Mesendoderm (in vitro differentiated cells): Measurements from ENCODE around the gene GET4.
"Not testable (repeated sequence)": the region's sequence is repeated elsewhere in the genome, so short reads cannot be mapped to it uniquely, and the experiment has no call there.

Experiments used
- DNase-seq: peaks from one replicate; pipeline ENCODE4 v3.0.0; 2013
- H2AK5ac ChIP-seq: 2 replicates; pipeline ENCODE4 v1.6.1; 2013; ENCODE audit warnings: low read length, inconsistent platforms
- H2BK120ac ChIP-seq: 2 replicates; pipeline ENCODE4 v1.6.1; 2013; ENCODE audit warnings: low read depth, mild to moderate bottlenecking, low read length, moderate library complexity, mixed read lengths
- H2BK15ac ChIP-seq: replicated peaks from 2 replicates; pipeline ENCODE4 v1.6.1; 2013; ENCODE audit warnings: low read depth, mild to moderate bottlenecking, moderate library complexity
- H2BK5ac ChIP-seq: 2 replicates; pipeline ENCODE4 v1.6.1; 2013; ENCODE audit warnings: low read length, inconsistent platforms
- H3K18ac ChIP-seq: 2 replicates; pipeline ENCODE4 v1.6.1; 2013; ENCODE audit warnings: mild to moderate bottlenecking, low read length, mixed read lengths
- H3K23ac ChIP-seq: one replicate; pipeline ENCODE4 v1.6.1; 2013; ENCODE audit warnings: low read length
- H3K27ac ChIP-seq: 2 replicates; pipeline ENCODE4 v1.5.1; 2013; ENCODE audit warnings: low read depth, mild to moderate bottlenecking, inconsistent platforms, low read length, moderate library complexity
- H3K27me3 ChIP-seq: 2 replicates; pipeline ENCODE4 v1.6.1; 2013; ENCODE audit warnings: low read length, control low read depth, mild to moderate bottlenecking, inconsistent platforms; ENCODE audit not compliant: insufficient read depth, poor library complexity
- H3K36me3 ChIP-seq: 2 replicates; pipeline ENCODE4 v1.6.1; 2013; ENCODE audit warnings: low read length, inconsistent platforms; ENCODE audit not compliant: control insufficient read depth, insufficient read depth
- H3K4ac ChIP-seq: one replicate; pipeline ENCODE4 v1.6.1; 2013; ENCODE audit warnings: low read depth, mild to moderate bottlenecking, low read length, moderate library complexity
- H3K4me1 ChIP-seq: 2 replicates; pipeline ENCODE4 v1.6.1; 2013; ENCODE audit warnings: low read depth, low read length, inconsistent platforms; ENCODE audit not compliant: control insufficient read depth
- H3K4me2 ChIP-seq: 2 replicates; pipeline ENCODE4 v1.6.1; 2013; ENCODE audit warnings: low read length
- H3K4me3 ChIP-seq: 2 replicates; pipeline ENCODE4 v1.5.1; 2013; ENCODE audit warnings: mild to moderate bottlenecking, low read length
- H3K56ac ChIP-seq: one replicate; pipeline ENCODE4 v1.6.1; 2013; ENCODE audit warnings: low read length
- H3K79me1 ChIP-seq: 2 replicates; pipeline ENCODE4 v1.6.1; 2013; ENCODE audit warnings: low read length, inconsistent platforms
- H3K79me2 ChIP-seq: 2 replicates; pipeline ENCODE4 v1.6.1; 2013; ENCODE audit warnings: mild to moderate bottlenecking, low read length; ENCODE audit not compliant: control insufficient read depth, insufficient read depth
- H3K9ac ChIP-seq: 2 replicates; pipeline ENCODE4 v1.6.1; 2013; ENCODE audit warnings: low read length, inconsistent platforms
- H4K5ac ChIP-seq: one replicate; pipeline ENCODE4 v1.6.1; 2013; ENCODE audit warnings: low read length
- H4K8ac ChIP-seq: one replicate; pipeline ENCODE4 v1.6.1; 2013; ENCODE audit warnings: low read depth, mild to moderate bottlenecking, control low read depth, low read length, moderate library complexity
- WGBS: extraction: QIAGEN DNeasy Blood & Tissue Kit; methylation state at CpG from one replicate; pipeline ENCODE4 v1.1.7; 2013; ENCODE audit warnings: low lambda C conversion rate, missing lambda C conversion rate; ENCODE audit not compliant: insufficient coverage; ENCODE audit errors: extremely low coverage; 5-methylcytosine and 5-hydroxymethylcytosine counted together

The GET4 gene

GRCh38 chr7:923108-924041 is 47.0 kb downstream of the GET4 start:
- no peak overlapping the region for H2BK120ac ChIP-seq
- no peak overlapping the region for H3K4me3 ChIP-seq
- no peak overlapping the region for H3K4ac ChIP-seq
- no peak overlapping the region for H4K8ac ChIP-seq
- DNase-seq = peak; percentile 48
- H3K27me3 ChIP-seq = no peaks in the 10 kb centered on the region
- no CpG with 5 or more reads among the region's 40 CpGs for WGBS
- no peak overlapping the region for H3K27ac ChIP-seq
- no peak overlapping the region for H2AK5ac ChIP-seq
- no peak overlapping the region for H3K4me2 ChIP-seq
- no peaks in the 10 kb centered on the region for H3K79me2 ChIP-seq
- H3K4me1 ChIP-seq = no peaks in the 10 kb centered on the region
- H3K36me3 ChIP-seq = no peaks in the 10 kb centered on the region
- no peak overlapping the region for H2BK15ac ChIP-seq
- no peak overlapping the region for H3K23ac ChIP-seq
- H3K18ac ChIP-seq = no peak overlapping the region
- H3K56ac ChIP-seq = no peak overlapping the region
- H2BK5ac ChIP-seq = no peak overlapping the region
- H3K9ac ChIP-seq = no peak overlapping the region
- no peaks in the 10 kb centered on the region for H3K79me1 ChIP-seq
- no peak overlapping the region for H4K5ac ChIP-seq

- H3K79me2 ChIP-seq, H4K8ac ChIP-seq, H3K27ac ChIP-seq, H3K27me3 ChIP-seq, H2BK15ac ChIP-seq, H3K4ac ChIP-seq, H3K4me2 ChIP-seq, H3K9ac ChIP-seq, H3K18ac ChIP-seq, H3K4me3 ChIP-seq, H3K36me3 ChIP-seq, H3K4me1 ChIP-seq, H2BK5ac ChIP-seq, H3K23ac ChIP-seq, H3K79me1 ChIP-seq, DNase-seq, H2BK120ac ChIP-seq, H4K5ac ChIP-seq, H2AK5ac ChIP-seq, H3K56ac ChIP-seq: not testable (repeated sequence)
- WGBS = no CpG with 5 or more reads among the region's 25 CpGs
Observed at GRCh38 chr7:924042-924441, 47.7 kb downstream of the GET4 start.

GRCh38 chr7:924541-925231 is 48.3 kb downstream of the GET4 start:
- Histone ChIP-seq H2BK5ac (no peak overlapping the region), H3K4me1 (no peaks in the 10 kb centered on the region), H3K4ac (no peak overlapping the region), H2BK120ac (no peak overlapping the region), H3K36me3 (no peaks in the 10 kb centered on the region), H3K27ac (no peak overlapping the region), H3K23ac (no peak overlapping the region), H3K56ac (no peak overlapping the region), H2AK5ac (no peak overlapping the region), H3K18ac (no peak overlapping the region), H3K79me1 (no peaks in the 10 kb centered on the region), H3K27me3 (no peaks in the 10 kb centered on the region), H3K9ac (no peak overlapping the region), H2BK15ac (no peak overlapping the region), H4K8ac (no peak overlapping the region), H3K79me2 (no peaks in the 10 kb centered on the region), H3K4me3 (no peak overlapping the region), H3K4me2 (no peak overlapping the region), H4K5ac (no peak overlapping the region)
- DNase-seq = no peak
- no CpG with 5 or more reads among the region's 24 CpGs for WGBS

GRCh38 chr7:925601-926000 is 49.2 kb downstream of the GET4 start:
- H3K79me2 ChIP-seq = no peaks in the 10 kb centered on the region
- peak overlapping the region; percentile 9 for H3K23ac ChIP-seq
- H2BK5ac ChIP-seq = no peak overlapping the region
- no peaks in the 10 kb centered on the region for H3K4me1 ChIP-seq
- H3K27ac ChIP-seq = no peak overlapping the region
- no peak overlapping the region for H4K8ac ChIP-seq
- no peak overlapping the region for H2BK15ac ChIP-seq
- WGBS = no CpG with 5 or more reads among the region's 18 CpGs
- H3K27me3 ChIP-seq = no peaks in the 10 kb centered on the region
- H3K9ac ChIP-seq = no peak overlapping the region
- no peak overlapping the region for H4K5ac ChIP-seq
- H3K18ac ChIP-seq = no peak overlapping the region
- no peak overlapping the region for H2BK120ac ChIP-seq
- no peak overlapping the region for H3K4me2 ChIP-seq
- no peaks in the 10 kb centered on the region for H3K79me1 ChIP-seq
- DNase-seq = no peak
- H3K4me3 ChIP-seq = no peak overlapping the region
- no peak overlapping the region for H3K4ac ChIP-seq
- no peak overlapping the region for H3K56ac ChIP-seq
- no peaks in the 10 kb centered on the region for H3K36me3 ChIP-seq
- no peak overlapping the region for H2AK5ac ChIP-seq

- H2BK15ac ChIP-seq = no peak overlapping the region
- no peak overlapping the region for H3K27ac ChIP-seq
- H2AK5ac ChIP-seq = no peak overlapping the region
- H4K5ac ChIP-seq = no peak overlapping the region
- H3K4ac ChIP-seq = no peak overlapping the region
- H3K4me1 ChIP-seq = no peaks in the 10 kb centered on the region
- H3K4me2 ChIP-seq = no peak overlapping the region
- H2BK5ac ChIP-seq = no peak overlapping the region
- no peaks in the 10 kb centered on the region for H3K79me1 ChIP-seq
- no peaks in the 10 kb centered on the region for H3K36me3 ChIP-seq
- H3K56ac ChIP-seq = no peak overlapping the region
- H4K8ac ChIP-seq = no peak overlapping the region
- no peaks in the 10 kb centered on the region for H3K27me3 ChIP-seq
- no CpG with 5 or more reads among the region's 47 CpGs for WGBS
- no peak overlapping the region for H2BK120ac ChIP-seq
- H3K4me3 ChIP-seq = no peak overlapping the region
- no peaks in the 10 kb centered on the region for H3K79me2 ChIP-seq
- no peak overlapping the region for H3K9ac ChIP-seq
- no peak overlapping the region for H3K23ac ChIP-seq
- no peak overlapping the region for H3K18ac ChIP-seq
- no peak for DNase-seq
Observed at GRCh38 chr7:926061-927030, 50.0 kb downstream of the GET4 start.
